Adrenal gland (tissue), 5 donors: ENCODE results near the gene ACLY.

ENCODE experiments used
- CTCF ChIP-seq, 6 experiments: fragments of 450-650 bp in 4 of 6; fragments of 200-600 bp in 2 of 6; sonication (generic) in 1 of 6; IDR thresholded peaks; 1 replicate in 5 of 6; 2 replicates in 1 of 6; pipeline versions ENCODE4 v1.5.1 to v1.8.0; 2016 to 2021; ENCODE audit warnings: antibody characterized with exemption in 6 of 6, mild to moderate bottlenecking in 2 of 6, moderate library complexity in 1 of 6
- POLR2A ChIP-seq, 2 donors: fragments of 450-650 bp; IDR thresholded peaks; one replicate each; pipeline ENCODE4 v1.6.1; 2017; ENCODE audit warnings: antibody characterized with exemption in 2 of 2, mild to moderate bottlenecking in 2 of 2, moderate library complexity in 1 of 2
- donor health status: DM: no; HTN: no; CAD: no.

- TF ChIP-seq CTCF (IDR thresholded peaks at IDR 0.05) (no peak), POLR2A (IDR thresholded peaks at IDR 0.05) (no peak)
Measured at GRCh38 chr17:41914358-41914766, 4.4 kb downstream of the ACLY start.
